SIG-M5 treated with dmso at 0.1 percent for 504 hours (cell line): ENCODE results near the gene TUFT1.

ENCODE experiments used
- DNase-seq: peaks from one replicate; lab custom pipeline; 2025; ENCODE audit not compliant: unreplicated experiment; lab: John Stamatoyannopoulos, UW

Gene TUFT1

GRCh38 chr1:151540021-151540981 is at the start of gene TUFT1:
Gene TUFT1, plus strand, starts transcription at chr1:151540309. Its CDS starts 58 bp downstream, at chr1:151540367.
- peak; percentile 91 for DNase-seq

GRCh38 chr1:151491641-151492040 is 48.5 kb upstream of the TUFT1 start:
- DNase-seq, result no peak

DNA sequence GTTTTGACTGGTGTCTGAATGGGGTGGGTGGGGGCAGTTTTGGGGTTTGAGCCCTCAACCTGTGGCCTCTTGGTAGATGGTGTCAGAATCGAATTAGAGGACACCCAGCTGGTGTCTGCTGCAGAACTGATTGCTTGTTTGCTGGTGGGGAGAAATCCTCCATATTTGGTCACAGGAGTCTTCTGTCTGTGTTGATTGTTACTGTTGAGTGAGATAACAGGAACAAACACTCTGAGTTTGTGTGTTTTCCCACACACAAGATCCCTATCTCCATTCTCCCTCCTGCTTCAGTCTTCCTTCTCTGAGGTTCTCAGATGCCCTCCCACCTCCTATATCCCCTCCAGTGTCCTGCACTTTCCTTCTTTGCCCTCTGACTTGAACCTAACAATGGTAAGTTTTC is 48.0 kb upstream of the TUFT1 start:
- DNase-seq, result no peak

DNA sequence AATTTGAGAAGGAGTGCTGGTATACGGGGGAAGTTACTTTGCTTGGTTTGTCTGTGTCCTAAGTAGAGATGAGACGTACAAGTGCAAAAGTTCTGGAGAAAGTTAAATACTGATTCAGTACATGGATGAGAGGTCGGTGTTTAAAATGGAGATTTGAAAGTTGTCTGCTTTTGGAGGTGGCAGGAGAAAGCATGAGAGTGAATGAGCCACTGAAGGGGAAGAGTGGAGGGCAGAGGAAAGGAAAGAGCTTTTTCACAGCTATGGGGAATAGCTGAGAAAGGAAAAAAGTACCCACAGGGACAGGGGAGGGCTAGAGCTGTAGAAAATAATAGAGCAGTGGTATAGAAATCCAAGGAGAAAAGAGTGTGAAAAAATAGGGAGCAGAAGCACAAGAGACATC is 47.1 kb upstream of the TUFT1 start:
- no peak for DNase-seq

DNA sequence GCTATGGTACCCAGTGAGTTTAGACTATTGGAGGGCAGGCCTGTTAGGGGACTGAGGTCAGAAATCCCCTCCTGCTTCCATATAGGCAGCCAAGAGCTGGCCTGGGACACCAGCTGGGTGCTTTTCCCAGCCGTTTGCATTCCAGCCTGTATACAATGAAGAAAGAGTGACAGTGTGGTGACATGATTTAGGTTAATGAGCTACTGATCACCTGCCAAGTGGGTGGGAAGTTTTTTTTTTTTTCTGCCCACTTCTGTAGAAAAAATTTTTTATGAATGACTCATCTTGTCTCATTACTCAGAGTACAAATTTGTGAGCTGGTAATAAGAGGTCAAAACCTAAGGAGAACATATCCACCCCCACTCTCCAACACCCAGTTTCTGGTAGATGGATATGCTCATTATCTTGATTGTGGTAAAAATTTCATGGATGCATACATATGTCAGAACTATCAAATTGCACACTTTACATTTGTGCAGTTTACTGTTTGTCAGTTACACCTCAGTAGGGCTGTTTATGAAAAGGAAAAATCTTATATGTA is 45.3 kb upstream of the TUFT1 start:
- DNase-seq, result no peak

GRCh38 chr1:151495316-151495715 is 44.8 kb upstream of the TUFT1 start:
- DNase-seq, result no peak

GRCh38 chr1:151499365-151499764 is 40.7 kb upstream of the TUFT1 start:
- DNase-seq, result no peak

- no peak for DNase-seq
Observed at GRCh38 chr1:151499930-151500329, 40.2 kb upstream of the TUFT1 start.

GRCh38 chr1:151501474-151501873 is 38.6 kb upstream of the TUFT1 start:
- peak; percentile 50 for DNase-seq

- no peak for DNase-seq
Observed at GRCh38 chr1:151502035-151502700, 37.9 kb upstream of the TUFT1 start.

DNA sequence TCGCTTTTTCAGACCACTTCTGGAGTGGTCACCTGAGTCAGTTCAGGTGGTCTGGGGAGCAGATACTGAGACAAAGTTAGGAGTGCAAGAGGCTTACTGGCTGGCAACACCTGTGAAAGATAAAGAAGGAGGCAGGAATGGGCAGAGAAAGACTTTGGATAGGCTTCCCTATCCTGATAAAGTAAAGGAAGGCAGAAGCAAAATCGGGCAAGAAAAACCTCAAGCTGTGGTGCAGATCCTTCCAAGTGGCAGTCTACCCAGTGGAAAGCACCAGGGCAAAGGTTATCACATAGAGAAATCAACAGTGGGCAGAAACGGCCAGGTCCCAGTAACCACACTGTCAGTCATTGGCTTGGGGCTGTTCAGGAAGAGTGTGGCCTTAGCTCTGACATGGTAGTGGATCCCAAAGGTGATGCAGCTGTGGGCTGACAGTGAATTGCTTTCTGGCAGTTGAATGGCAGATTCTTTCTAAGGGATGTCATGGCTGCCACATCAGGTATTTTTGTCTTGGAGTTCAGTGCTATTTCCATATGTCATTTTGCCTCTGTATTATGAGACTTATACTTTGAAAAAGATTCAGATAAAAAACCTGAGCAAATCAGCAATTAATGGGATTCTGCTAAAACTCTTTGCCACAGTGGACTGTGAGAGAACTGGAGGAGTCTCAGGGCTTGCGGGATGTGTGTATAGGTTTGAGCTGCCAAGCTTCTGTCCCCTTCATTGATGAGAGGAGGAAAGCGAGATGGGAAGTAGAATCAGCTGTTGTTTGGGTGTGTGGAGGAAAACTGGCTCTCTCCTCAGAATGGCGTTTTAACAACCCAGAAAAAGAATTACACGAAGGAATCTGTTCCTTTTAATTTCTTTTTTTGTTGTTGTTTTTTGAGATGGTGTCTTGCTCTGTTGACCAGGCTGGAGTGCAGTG is 37.0 kb upstream of the TUFT1 start:
- DNase-seq, result no peak

GRCh38 chr1:151504252-151504651 is 35.9 kb upstream of the TUFT1 start:
- no peak for DNase-seq

- no peak for DNase-seq
Observed at GRCh38 chr1:151504759-151505158, 35.4 kb upstream of the TUFT1 start.

- DNase-seq, result peak; percentile 67
Observed at GRCh38 chr1:151508833-151509232, 31.3 kb upstream of the TUFT1 start.

DNA sequence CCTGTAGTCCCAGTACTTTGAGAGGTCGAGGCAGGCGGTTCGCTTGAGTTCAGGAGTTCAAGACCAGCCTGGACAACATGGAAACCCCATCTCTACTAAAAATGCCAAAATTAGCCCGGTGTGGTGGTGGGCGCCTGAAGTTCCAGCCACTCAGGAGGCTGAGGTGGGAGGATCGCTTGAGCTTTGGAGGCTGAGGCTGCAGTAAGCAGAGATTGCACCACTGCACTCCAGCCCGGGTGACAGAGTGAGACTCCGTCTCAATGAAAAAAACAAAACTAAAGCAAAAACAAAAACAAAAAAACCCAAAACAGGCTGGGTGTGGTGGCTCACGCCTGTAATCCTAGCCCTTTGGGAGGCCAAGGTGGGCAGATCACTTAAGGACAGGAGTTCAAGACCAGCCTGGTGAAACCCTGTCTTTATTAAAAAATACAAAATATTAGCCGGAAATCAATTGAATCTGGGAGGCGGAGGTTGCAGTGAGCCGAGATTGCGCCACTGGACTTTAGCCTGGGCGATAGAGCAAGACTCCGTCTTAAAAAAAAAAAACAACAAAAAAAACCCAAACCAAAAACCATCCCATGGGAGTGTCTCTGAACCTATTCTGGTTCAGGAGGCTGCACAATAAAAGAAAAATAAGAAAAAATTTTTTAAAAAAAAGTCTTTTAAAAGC is 30.6 kb upstream of the TUFT1 start:
- no peak for DNase-seq

DNA sequence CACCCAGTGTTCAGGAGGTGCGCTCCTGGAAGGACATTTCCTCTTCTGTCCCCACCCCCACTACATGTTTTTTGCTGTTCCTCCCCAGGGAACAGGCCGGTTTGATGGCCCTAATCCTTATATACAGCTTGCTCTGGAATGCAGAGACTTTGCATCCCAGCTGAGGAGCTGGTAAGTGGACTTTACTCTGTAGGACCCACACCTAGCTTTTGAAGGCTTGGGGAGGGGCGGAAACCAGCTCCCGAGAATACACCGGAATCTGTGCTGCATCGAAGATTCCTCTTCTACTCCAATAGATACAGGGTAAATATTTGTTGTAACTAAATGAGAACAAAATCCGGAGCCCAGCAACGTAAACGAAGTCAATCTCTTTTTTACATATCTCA is 30.1 kb upstream of the TUFT1 start:
- no peak for DNase-seq

DNA sequence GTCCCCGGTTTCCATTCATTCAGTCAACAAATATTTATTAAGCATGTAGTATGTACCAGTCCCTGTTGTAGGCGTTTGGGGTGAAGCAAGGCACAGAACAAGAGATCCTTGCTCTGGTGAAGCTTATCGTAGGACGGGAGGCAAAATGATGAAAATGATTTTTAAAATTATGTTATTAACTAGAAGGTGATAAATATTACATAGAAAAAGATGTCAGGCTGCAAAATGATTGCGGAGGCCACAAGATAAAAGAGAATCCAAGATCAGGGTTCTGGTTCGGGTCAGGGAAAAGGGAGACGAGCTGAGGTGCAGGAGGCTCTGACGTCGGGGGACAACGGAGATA is 29.5 kb upstream of the TUFT1 start:
- DNase-seq, result no peak

GRCh38 chr1:151510957-151511635 is 29.0 kb upstream of the TUFT1 start, which contains the start of gene CGN:
Gene CGN, plus strand, starts transcription at chr1:151511387. Its CDS starts 7,133 bp downstream, at chr1:151518520.
- peak; percentile 95 for DNase-seq

DNA sequence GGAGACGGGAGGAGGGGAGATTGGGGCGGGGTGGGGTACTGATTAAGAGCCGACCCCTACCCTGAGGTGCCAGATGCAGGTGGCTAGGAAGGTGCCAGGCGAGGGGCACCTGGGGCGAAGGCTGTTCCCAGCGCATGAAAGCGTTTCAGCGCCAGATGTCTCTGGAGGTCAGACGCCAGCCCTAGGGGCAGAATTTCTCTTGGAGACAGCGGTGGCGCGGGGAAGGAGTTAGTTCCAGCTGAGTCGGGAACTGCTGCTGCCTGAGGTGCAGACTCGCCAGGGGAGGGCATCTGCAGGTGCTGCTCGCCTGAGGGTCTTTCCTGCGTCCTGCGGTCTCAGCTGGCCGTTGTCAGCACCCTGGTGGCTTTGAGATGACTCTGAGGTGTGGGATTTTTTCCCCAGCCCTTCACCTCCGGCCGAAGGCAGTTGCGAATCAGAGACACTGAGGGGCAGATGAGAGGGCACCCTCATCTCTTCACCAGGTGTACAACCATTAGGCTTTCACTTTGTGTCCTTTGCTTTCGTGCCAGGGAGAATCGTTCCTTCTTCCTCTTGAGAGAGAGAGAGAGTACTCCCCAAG is 28.4 kb upstream of the TUFT1 start:
- peak; percentile 50 for DNase-seq
